HG02798 (cell line): Measurements from ENCODE around the gene CA12.

ENCODE experiments used
- ATAC-seq: cut with Tn5 transposase; IDR thresholded peaks from one replicate; pipeline ENCODE4 v1.9.1; 2021; ENCODE audit warnings: mild to moderate bottlenecking; ENCODE audit not compliant: unreplicated experiment, poor library complexity

Gene CA12

DNA sequence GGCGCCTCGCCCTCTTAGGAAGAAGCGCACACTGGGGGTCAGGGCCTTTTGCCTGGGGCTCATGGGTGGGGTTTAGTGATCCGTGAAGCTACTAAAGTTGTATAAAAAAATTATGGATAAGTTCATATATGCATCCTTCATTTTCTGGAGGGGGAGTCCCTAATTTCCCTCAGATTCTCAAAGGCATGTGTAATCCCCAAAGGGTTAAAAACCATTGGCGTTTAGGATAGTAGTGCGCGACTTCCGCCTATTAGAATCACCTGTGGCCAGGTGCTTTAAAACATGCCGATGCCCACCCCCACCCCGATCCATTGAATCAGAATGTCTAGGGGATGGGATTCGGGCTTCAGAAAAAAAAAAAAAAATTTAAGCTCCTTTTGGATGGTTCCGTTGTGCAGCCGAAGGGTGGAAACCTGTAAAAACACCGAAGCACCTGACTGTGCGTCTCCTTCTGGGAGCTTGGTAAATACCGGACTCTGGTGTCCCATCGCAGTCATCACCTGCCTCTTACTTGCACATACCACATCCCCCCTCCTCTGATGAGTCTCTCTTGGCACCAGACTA lies 103.7 kb downstream of the CA12 start:
- ATAC-seq = no peak

GRCh38 chr15:63277038-63277892 lies 104.4 kb downstream of the CA12 start, which contains the start of gene APH1B:
APH1B (plus strand) TSS chr15:63277605; CDS start chr15:63277624, 19 bp downstream.
- ATAC-seq = peak; percentile 90

GRCh38 chr15:63276342-63277037 lies 105.2 kb downstream of the CA12 start:
- peak; percentile 2 for ATAC-seq

DNA sequence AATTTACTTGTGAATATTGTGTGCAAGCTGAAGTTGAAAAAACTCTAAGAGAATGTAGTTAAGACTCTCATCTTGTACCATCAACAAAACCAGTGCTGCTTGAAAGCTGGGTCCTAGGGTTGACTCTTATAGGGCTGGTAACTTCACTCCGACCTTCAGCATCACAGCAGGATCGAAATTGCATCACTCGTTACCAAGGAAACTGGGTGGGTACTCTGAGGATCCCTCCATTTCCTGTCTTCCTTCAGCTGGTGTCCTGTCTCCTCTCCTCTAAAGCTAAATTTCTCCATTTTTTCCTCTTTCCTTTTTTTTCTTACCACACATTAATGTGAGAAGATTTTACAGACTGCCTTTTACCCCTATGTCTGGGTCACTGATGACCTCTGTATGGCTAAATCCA lies 107.2 kb downstream of the CA12 start:
- no peak for ATAC-seq
